Measurements from ENCODE around the gene RBM18.

RBM18 gene

GRCh38 chr9:122225312-122226141 is 39.1 kb downstream of the RBM18 start:
- no peak for DNase-seq (ENCODE audit: low read depth, low spot score)
- no peak for TF ChIP-seq CTCF (IDR thresholded peaks at IDR 0.05; ENCODE audit: insufficient read depth, low read length, missing control alignments)
- no peak overlapping the region for H3K4me3 ChIP-seq (ENCODE audit: low read depth, low read length)
- CTCF ChIA-PET = no interaction called here
- POLR2A ChIA-PET = no interaction called here

GRCh38 chr9:122223435-122223834 is 41.2 kb downstream of the RBM18 start:
- no peak overlapping the region for H3K4me3 ChIP-seq (ENCODE audit: low read depth, low read length)
- TF ChIP-seq CTCF (IDR thresholded peaks at IDR 0.05; ENCODE audit: insufficient read depth, low read length, missing control alignments) = no peak
- no peak for DNase-seq (ENCODE audit: low read depth, low spot score)
- ChIA-PET CTCF (interaction anchor here (1.2 kb wide), 1 partner anchor 127 kb away, joined by 3 read pairs; no protein-coding TSS in a partner anchor), POLR2A (no interaction called here)

- no peak for DNase-seq (ENCODE audit: low read depth, low spot score)
- POLR2A ChIA-PET = no interaction called here
- H3K4me3 ChIP-seq (ENCODE audit: low read depth, low read length) = no peak overlapping the region
- CTCF ChIA-PET = interaction anchor here (0.9 to 1.2 kb wide), 2 partner anchors 96 to 128 kb away, joined by 3 read pairs; no protein-coding TSS in a partner anchor
- no peak for TF ChIP-seq CTCF (IDR thresholded peaks at IDR 0.05; ENCODE audit: insufficient read depth, low read length, missing control alignments)
These were observed 41.8 kb downstream of the RBM18 start for GRCh38 chr9:122222791-122223190.

- DNase-seq (ENCODE audit: low read depth, low spot score) = no peak
- ChIA-PET POLR2A (no interaction called here), CTCF (no interaction called here)
- no peak overlapping the region for H3K4me3 ChIP-seq (ENCODE audit: low read depth, low read length)
- no peak for TF ChIP-seq CTCF (IDR thresholded peaks at IDR 0.05; ENCODE audit: insufficient read depth, low read length, missing control alignments)
These were observed 43.3 kb downstream of the RBM18 start for GRCh38 chr9:122221183-122221811.

- H3K4me3 ChIP-seq (ENCODE audit: low read depth, low read length) = no peak overlapping the region
- no peak for DNase-seq (ENCODE audit: low read depth, low spot score)
- ChIA-PET POLR2A (no interaction called here), CTCF (no interaction called here)
- TF ChIP-seq CTCF (IDR thresholded peaks at IDR 0.05; ENCODE audit: insufficient read depth, low read length, missing control alignments) = no peak
These were observed 43.9 kb downstream of the RBM18 start for GRCh38 chr9:122220673-122221182.

Measured in AG04449 (cell line).